Fibroblast of skin of right biceps (primary cell): ENCODE results near the gene ZNF695.
"Not testable (repeated sequence)": the region's sequence is repeated elsewhere in the genome, so short reads cannot be mapped to it uniquely, and the experiment has no call there.

Source experiments
- DNase-seq: peaks from one replicate; pipeline ENCODE4 v3.0.0-alpha.2; 2013

Gene ZNF695

GRCh38 chr1:247007511-247008405, at the start of gene ZNF695:
TSS of gene ZNF695 (minus strand) at chr1:247008057. CDS start at chr1:247007908, 149 bp downstream.
- peak; percentile 96 for DNase-seq

GRCh38 chr1:247056071-247056470, 48.2 kb upstream of the ZNF695 start:
- DNase-seq = no peak

GRCh38 chr1:247054992-247055415, 47.1 kb upstream of the ZNF695 start:
- peak; percentile 25 for DNase-seq

- DNase-seq = no peak
Measured at GRCh38 chr1:247047702-247048101, 39.8 kb upstream of the ZNF695 start.

GRCh38 chr1:247047260-247047659, 39.4 kb upstream of the ZNF695 start:
- no peak for DNase-seq

- no peak for DNase-seq
Measured at GRCh38 chr1:247043406-247043805, 35.5 kb upstream of the ZNF695 start.

- DNase-seq = no peak
Measured at GRCh38 chr1:247037511-247038320, 29.9 kb upstream of the ZNF695 start.

GRCh38 chr1:247032306-247032705, 24.4 kb upstream of the ZNF695 start:
- not testable (repeated sequence) for DNase-seq

GRCh38 chr1:247024658-247025057, 16.8 kb upstream of the ZNF695 start:
- not testable (repeated sequence) for DNase-seq

- DNase-seq = peak; percentile 17
Measured at GRCh38 chr1:247013391-247013790, 5.5 kb upstream of the ZNF695 start.

GRCh38 chr1:247008406-247008799, 546 bp upstream of the ZNF695 start:
- no peak for DNase-seq

GRCh38 chr1:247004081-247004480, 3.8 kb downstream of the ZNF695 start:
- DNase-seq = not testable (repeated sequence)

- DNase-seq = no peak
Measured at GRCh38 chr1:246989901-246990300, 18.0 kb downstream of the ZNF695 start.

- DNase-seq = no peak
Measured at GRCh38 chr1:246988316-246988715, 19.5 kb downstream of the ZNF695 start.

- DNase-seq = no peak
Measured at GRCh38 chr1:246987083-246987690, 20.7 kb downstream of the ZNF695 start.

- DNase-seq = no peak
Measured at GRCh38 chr1:246978785-246979184, 29.1 kb downstream of the ZNF695 start.

GRCh38 chr1:246978281-246978680, 29.6 kb downstream of the ZNF695 start:
- DNase-seq = no peak

- DNase-seq = no peak
Measured at GRCh38 chr1:246971969-246972368, 35.9 kb downstream of the ZNF695 start.

- peak; percentile 17 for DNase-seq
Measured at GRCh38 chr1:246971090-246971721, 36.7 kb downstream of the ZNF695 start.

GRCh38 chr1:246969621-246970020, 38.2 kb downstream of the ZNF695 start:
- no peak for DNase-seq

GRCh38 chr1:246966502-246966901, 41.4 kb downstream of the ZNF695 start:
- DNase-seq = no peak

- DNase-seq = no peak
Measured at GRCh38 chr1:246959944-246960693, 47.7 kb downstream of the ZNF695 start.
